Spleen (tissue), 7 donors: Measurements from ENCODE around the gene CRISP2.

Source experiments
- POLR2A ChIP-seq, 3 donors: fragments of 450-650 bp; IDR thresholded peaks; one replicate each; pipeline ENCODE4 v1.5.1; 2017; ENCODE audit warnings: antibody characterized with exemption in 3 of 3, mild to moderate bottlenecking in 1 of 3
- TF ChIP-seq, protein P1 (sequence below), 11 experiments: fragments of 200-600 bp in 7 of 11; fragments of 450-650 bp in 4 of 11; sonication (generic) in 4 of 11; IDR thresholded peaks in 8 of 11; conservative IDR thresholded peaks in 3 of 11; 1 replicate in 7 of 11; 2 replicates in 4 of 11; pipeline versions ENCODE4 v1.4.0 to v1.8.0; 2016 to 2021; ENCODE audit warnings: antibody characterized with exemption in 11 of 11, inconsistent platforms in 4 of 11, mild to moderate bottlenecking in 1 of 11
- donor health status: DM: no; HTN: no; CAD: no; lungs with moderate emphysema.
- donor health status: DM: no; HTN: no; CAD: no.
- donor health status: DM: no; HTN: no; CAD: no.

DNA sequence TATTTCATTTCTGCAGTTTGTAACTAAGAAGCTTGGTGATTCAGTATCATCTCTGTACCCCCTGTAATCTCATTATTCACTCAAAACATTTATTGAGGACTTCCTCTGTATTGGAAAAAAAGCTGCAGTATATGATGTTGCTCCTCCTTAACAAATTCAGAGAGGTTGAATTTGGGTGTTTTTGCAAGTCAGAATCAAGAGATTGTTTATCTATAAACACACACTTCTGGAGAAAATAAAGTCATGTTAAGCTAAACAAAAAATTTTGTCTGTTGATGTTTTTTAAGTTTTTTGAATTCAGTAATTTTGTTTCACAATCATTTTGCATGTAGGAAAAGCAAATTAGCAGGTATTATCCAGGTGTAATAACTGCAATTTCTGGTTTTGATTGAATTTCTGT lies 65.3 kb downstream of the CRISP2 start:
- TF ChIP-seq, protein P1, sequence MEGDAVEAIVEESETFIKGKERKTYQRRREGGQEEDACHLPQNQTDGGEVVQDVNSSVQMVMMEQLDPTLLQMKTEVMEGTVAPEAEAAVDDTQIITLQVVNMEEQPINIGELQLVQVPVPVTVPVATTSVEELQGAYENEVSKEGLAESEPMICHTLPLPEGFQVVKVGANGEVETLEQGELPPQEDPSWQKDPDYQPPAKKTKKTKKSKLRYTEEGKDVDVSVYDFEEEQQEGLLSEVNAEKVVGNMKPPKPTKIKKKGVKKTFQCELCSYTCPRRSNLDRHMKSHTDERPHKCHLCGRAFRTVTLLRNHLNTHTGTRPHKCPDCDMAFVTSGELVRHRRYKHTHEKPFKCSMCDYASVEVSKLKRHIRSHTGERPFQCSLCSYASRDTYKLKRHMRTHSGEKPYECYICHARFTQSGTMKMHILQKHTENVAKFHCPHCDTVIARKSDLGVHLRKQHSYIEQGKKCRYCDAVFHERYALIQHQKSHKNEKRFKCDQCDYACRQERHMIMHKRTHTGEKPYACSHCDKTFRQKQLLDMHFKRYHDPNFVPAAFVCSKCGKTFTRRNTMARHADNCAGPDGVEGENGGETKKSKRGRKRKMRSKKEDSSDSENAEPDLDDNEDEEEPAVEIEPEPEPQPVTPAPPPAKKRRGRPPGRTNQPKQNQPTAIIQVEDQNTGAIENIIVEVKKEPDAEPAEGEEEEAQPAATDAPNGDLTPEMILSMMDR (IDR thresholded peaks at IDR 0.05 in 8 of 11, conservative IDR thresholded peaks at IDR 0.05 in 3 of 11), result no peak
- TF ChIP-seq POLR2A (IDR thresholded peaks at IDR 0.05), result no peak
